AG09319 (cell line): ENCODE results near the gene LTA4H.

Experiments used
- DNase-seq: peaks from one replicate; pipeline ENCODE4 v3.0.0-alpha.2; 2010; ENCODE audit warnings: low read depth; ENCODE audit errors: extremely low read depth
- CTCF ChIP-seq: IDR thresholded peaks from 2 replicates; pipeline ENCODE4 v1.5.1; 2011; ENCODE audit warnings: low read depth, mild to moderate bottlenecking, inconsistent platforms, low read length, moderate library complexity

Gene LTA4H

DNA sequence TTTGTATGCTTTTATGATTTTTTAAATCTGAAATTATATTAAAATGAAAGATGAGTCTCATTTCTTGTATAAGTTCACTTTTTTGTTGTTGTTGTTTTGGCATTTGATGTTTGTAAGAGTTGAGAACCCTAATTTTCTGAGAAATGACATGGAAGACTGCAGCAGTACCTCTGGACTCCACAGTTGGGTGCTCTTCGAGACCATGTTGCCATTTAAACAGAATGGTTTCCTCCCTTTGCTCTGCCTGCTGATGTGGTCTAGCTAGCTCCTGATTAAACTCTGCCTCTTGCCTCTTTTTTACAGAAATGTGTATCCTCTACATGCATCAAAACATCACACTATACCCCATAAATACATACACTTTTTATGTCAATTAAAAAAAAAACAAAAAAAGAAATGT is 5.8 kb upstream of the LTA4H start:
- DNase-seq: no peak
- no peak for TF ChIP-seq CTCF

- DNase-seq: no peak
- TF ChIP-seq CTCF: no peak
These were observed 5.1 kb upstream of the LTA4H start for GRCh38 chr12:96040305-96041133.

- no peak for TF ChIP-seq CTCF
- no peak for DNase-seq
These were observed 4.1 kb upstream of the LTA4H start for GRCh38 chr12:96039516-96039915.

DNA sequence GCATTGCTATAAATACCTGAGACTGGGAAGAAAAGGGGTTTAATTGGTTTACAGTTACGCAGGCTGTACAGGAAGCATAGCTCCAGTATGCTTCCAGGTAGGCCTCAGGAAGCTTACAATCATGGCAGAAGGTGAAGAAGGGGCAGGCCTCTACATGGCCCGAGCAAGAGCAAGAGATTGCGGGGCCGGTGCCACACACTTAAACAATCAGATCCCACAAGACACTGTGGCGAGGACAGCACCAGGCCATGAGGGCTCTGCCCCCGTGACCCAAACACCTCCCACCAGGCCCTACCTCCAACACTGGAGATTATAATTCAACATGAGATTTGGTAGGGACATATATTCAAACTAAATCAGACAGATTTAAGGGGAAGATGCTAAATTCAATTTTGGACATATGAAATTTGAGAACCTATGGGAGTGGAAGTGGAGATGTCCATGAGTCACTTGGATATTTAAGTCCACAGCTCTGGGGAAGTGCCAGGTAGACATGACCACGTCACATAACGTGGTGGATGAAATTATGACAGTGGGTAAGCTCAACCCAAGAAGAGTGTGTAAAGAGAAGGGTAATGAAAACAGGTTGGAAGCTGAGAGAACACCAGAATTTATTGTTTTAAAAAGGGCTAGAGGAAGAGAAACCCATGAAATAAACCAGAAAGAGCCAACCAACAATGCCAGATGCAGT is 1.5 kb upstream of the LTA4H start:
- DNase-seq: no peak
- TF ChIP-seq CTCF: no peak

DNA sequence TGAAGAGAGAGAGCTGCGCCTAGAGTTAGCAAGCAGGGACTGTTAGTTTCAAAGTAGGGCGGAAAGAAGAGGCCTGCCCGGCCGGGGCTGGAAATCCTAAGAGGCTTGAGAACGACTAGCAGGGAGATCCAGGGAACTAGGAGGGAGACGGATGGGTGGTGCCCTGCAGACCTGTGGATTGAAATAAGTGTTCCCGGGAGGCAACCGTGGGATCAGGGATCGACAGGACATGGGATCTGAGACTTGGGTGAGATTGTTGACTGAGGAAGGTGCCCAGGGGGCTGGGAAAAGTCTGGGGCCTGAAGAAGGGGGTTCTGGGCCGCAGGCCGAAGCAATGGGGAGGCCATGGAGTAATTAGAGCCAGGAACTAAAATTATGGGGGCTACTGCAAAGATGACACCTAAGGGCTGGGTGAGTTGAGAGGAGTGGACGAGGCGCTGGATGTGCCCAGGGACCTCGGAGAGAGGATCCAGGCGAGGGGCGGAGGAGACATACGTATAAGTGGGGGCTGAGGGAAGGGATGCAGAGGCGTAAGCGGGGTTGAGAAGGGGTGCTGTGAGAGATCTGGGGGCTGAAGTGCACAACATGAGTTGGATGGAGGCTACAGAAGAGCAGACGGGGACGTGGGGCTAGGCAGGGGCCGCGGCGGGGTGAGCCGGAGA is 635 bp downstream of the LTA4H start:
- no peak for TF ChIP-seq CTCF
- DNase-seq: no peak

DNA sequence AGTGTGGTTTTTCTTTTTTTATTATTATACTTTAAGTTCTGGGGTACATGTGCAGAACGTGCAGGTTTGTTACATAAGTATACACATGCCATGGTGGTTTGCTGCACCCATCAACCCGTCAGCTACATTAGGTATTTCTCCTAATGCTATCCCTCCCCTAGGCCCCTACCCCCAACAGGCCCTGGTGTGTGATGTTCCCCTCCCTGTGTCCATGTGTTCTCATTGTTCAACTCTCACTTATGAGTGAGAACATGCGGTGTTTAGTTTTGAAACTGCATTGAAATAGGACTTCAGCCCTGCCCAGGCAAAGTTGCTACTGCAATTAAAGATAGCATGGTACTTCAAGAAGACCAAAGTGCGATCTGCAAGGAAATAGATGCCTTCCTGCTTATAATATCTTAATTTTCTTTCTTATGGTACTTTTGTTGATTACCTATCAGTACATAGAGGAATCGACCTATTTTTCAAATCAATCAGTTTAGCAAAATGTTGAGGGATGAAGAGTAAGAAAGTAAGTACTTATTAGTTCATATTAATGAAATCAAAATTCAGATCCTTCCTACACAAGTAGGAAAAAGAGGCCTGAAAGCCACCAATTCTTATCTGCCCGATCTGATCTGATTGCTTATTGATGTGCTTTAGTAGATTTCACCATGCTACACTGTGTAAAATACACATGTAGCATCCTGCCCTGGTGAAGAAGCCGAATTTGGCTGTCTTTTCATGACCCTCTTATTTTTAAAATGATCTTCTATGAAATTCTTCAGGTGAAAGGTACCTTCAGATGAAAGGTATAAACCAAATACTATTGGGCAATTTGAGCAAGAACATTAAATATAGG is 1.6 kb downstream of the LTA4H start:
- TF ChIP-seq CTCF: no peak
- DNase-seq: no peak
